Measurements from ENCODE around the gene CNTRL. TPM values are rescaled to one million over a fixed set of nuclear protein-coding genes. Genes with fewer than 3 reads are reported as not detected.

CNTRL gene
- total and polyA plus RNA-seq, 12 donors, result 2.5 to 7.5 (median 4.2) TPM

DNA sequence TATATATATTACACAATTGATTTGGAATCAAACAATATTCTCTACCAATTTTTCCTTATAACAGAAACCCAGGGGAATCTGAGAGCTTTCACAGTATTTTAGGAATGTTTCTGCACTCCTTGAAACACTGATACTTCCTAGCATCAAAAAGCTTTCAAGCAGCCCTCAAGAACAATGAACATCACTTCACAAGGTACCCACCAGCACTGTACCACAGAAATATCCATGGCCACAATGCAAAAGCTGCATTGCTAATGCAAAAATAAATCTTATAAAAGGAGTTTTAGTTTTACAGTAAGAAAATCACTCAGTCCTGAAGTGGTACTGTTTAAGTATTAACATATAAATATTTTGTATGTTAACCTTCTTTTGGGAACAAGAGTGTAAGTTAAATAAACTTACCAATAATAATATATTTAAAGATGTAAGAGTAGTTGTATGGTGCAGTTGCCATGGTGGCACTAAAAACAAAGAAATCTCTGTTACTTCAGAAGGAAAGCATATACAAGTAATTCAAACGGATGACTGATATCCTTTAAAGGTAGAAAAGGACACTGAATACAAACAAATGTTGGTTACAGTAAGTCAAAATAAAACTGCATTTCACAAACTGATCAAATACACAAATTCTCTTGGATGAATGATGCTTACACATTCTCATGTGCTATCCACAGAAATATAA is 118.3 kb downstream of the CNTRL start:
- no peaks in the 10 kb centered on the region for H3K27me3 ChIP-seq
- peaks cover 2 to 96% (median 84%) of the 10 kb centered on the region in 9 donors for H3K4me1 ChIP-seq
- TF ChIP-seq, protein P1, sequence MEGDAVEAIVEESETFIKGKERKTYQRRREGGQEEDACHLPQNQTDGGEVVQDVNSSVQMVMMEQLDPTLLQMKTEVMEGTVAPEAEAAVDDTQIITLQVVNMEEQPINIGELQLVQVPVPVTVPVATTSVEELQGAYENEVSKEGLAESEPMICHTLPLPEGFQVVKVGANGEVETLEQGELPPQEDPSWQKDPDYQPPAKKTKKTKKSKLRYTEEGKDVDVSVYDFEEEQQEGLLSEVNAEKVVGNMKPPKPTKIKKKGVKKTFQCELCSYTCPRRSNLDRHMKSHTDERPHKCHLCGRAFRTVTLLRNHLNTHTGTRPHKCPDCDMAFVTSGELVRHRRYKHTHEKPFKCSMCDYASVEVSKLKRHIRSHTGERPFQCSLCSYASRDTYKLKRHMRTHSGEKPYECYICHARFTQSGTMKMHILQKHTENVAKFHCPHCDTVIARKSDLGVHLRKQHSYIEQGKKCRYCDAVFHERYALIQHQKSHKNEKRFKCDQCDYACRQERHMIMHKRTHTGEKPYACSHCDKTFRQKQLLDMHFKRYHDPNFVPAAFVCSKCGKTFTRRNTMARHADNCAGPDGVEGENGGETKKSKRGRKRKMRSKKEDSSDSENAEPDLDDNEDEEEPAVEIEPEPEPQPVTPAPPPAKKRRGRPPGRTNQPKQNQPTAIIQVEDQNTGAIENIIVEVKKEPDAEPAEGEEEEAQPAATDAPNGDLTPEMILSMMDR (IDR thresholded peaks at IDR 0.05), result no peak
- peaks cover 0 to 21% (median 0%) of the 10 kb centered on the region in 9 donors for H3K36me3 ChIP-seq
- no peaks in the 10 kb centered on the region for H3K9me3 ChIP-seq
- ATAC-seq, result no peak
- DNase-seq, result no peak
- H3K27ac ChIP-seq, result no peak overlapping the region
- H3K4me3 ChIP-seq, result no peak overlapping the region
- WGBS, 2 donors, result 3 to 14% methylated on average over 1 of the region's 1 CpG
- intact Hi-C loops (cut with DNase I), result no loop called here

DNA sequence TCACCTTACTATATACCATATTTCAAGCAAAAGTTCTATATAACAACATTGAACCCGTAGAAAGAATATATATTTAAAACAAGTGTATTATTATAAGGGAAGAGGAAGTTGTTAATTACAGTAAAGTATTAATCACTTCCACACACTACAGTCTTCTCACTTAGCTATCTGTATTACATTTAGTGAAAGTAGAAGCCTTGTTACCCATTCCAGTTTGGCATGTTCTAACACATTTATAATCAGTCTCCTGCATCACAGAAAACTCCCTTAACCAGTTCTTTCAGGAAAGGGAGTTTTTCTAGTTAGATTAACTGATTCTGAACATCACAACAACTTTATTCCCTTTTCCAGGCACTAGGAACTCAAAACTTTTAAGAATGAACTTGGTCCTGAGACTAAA is 120.0 kb downstream of the CNTRL start:
- H3K4me1 ChIP-seq, result peaks cover 2 to 98% (median 97%) of the 10 kb centered on the region in 9 donors

DNA sequence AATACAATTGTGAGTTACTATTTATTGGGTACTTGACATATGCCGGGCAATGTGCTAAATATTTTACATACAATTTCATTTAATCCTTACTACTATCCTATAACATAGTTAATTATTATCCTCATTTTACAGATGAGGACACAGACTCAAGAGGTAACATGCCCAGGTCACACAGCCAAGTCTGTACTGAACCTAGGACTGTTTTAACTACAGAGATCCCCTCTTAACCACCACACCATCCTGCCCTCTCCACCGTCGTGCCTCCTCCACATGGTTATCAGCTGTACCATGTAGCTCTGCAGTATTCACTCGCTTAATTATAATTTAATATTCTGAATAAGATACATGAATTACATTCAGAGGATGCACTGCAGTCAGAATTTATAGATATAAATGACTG is 121.6 kb downstream of the CNTRL start:
- Histone ChIP-seq H3K36me3 (no peaks in the 10 kb centered on the region), H3K4me3 (no peak overlapping the region), H3K9me3 (no peaks in the 10 kb centered on the region), H3K4me1 (peaks cover 2 to 93% (median 88%) of the 10 kb centered on the region in 9 donors), H3K27ac (peak overlapping the region in 1 of 10 donors; percentile 11), H3K27me3 (no peaks in the 10 kb centered on the region)
- intact Hi-C loops (cut with DNase I), result no loop called here
- DNase-seq, result no peak
- 39 to 43% methylated on average over 4 of the region's 4 CpGs for WGBS, 2 donors
- TF ChIP-seq, protein P1 (IDR thresholded peaks at IDR 0.05), result no peak
- ATAC-seq, result no peak

More for the DNA sequence above, 120.0 kb downstream of the CNTRL start:
- TF ChIP-seq, protein P1 (IDR thresholded peaks at IDR 0.05), result no peak
- Histone ChIP-seq H3K36me3 (peaks cover 0 to 9% (median 0%) of the 10 kb centered on the region in 9 donors), H3K9me3 (no peaks in the 10 kb centered on the region), H3K27ac (no peak overlapping the region), H3K4me3 (no peak overlapping the region), H3K27me3 (no peaks in the 10 kb centered on the region)
- DNase-seq, result no peak
- WGBS, 2 donors, result 30 to 32% methylated on average over 1 of the region's 1 CpG
- no peak for ATAC-seq
- intact Hi-C loops (cut with DNase I), result no loop called here

DNA sequence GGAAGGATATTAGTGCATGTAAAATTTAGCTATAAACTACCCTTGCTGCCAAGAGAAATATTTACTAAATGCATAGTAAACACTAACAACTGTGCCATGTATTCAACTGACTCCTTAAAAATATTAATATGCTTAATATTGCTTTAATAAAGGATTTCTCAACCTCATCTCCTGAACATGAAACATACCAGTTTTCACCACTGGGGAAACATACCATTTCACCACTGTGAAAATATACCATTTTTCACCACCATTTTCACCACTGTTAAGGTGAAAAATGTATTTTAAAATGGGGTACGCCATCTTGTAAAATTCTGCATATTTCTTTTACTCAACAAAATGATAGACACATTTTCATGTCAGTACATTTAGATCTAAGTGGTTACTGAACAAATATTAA is 122.4 kb downstream of the CNTRL start:
- TF ChIP-seq, protein P1 (IDR thresholded peaks at IDR 0.05), result no peak
- ATAC-seq, result no peak
- no peak overlapping the region for H3K4me3 ChIP-seq

More for the DNA sequence above, 122.4 kb downstream of the CNTRL start:
- intact Hi-C loops (cut with DNase I), result no loop called here
- Histone ChIP-seq H3K4me1 (peaks cover 2 to 85% (median 83%) of the 10 kb centered on the region in 9 donors), H3K36me3 (no peaks in the 10 kb centered on the region), H3K27ac (no peak overlapping the region), H3K9me3 (no peaks in the 10 kb centered on the region), H3K27me3 (no peaks in the 10 kb centered on the region)
- WGBS, 2 donors, result 95 to 98% methylated on average over 1 of the region's 1 CpG
- no peak for DNase-seq

Measured in heart right ventricle (tissue), 16 donors.